ENCODE results near the gene MACC1. TPM values are rescaled to one million over a fixed set of nuclear protein-coding genes. Genes with fewer than 3 reads are reported as not detected.
"Not testable (repeated sequence)": the region's sequence is repeated elsewhere in the genome, so short reads cannot be mapped to it uniquely, and the experiment has no call there.

Gene MACC1
- total RNA-seq, 1 experiment from 2014 or later, result 0.24 TPM

- DNase-seq (ENCODE audit: low read depth), result no peak
Measured at GRCh38 chr7:20208651-20209307, 8.4 kb downstream of the MACC1 start.

GRCh38 chr7:20207811-20208210 lies 9.4 kb downstream of the MACC1 start:
- not testable (repeated sequence) for DNase-seq (ENCODE audit: low read depth)

- DNase-seq (ENCODE audit: low read depth), result no peak
Measured at GRCh38 chr7:20206104-20206896, 10.9 kb downstream of the MACC1 start.

- no peak for DNase-seq (ENCODE audit: low read depth)
Measured at GRCh38 chr7:20203316-20203715, 13.9 kb downstream of the MACC1 start.

- no peak for DNase-seq (ENCODE audit: low read depth)
Measured at GRCh38 chr7:20201380-20201779, 15.8 kb downstream of the MACC1 start.

- no peak for DNase-seq (ENCODE audit: low read depth)
Measured at GRCh38 chr7:20200971-20201370, 16.2 kb downstream of the MACC1 start.

- DNase-seq (ENCODE audit: low read depth), result no peak
Measured at GRCh38 chr7:20200361-20200760, 16.8 kb downstream of the MACC1 start.

- DNase-seq (ENCODE audit: low read depth), result peak; percentile 96
Measured at GRCh38 chr7:20199015-20199737, 18.0 kb downstream of the MACC1 start.

- no peak for DNase-seq (ENCODE audit: low read depth)
Measured at GRCh38 chr7:20198260-20198659, 18.9 kb downstream of the MACC1 start.

- DNase-seq (ENCODE audit: low read depth), result peak; percentile 35
Measured at GRCh38 chr7:20197837-20198236, 19.3 kb downstream of the MACC1 start.

- no peak for DNase-seq (ENCODE audit: low read depth)
Measured at GRCh38 chr7:20197125-20197748, 19.9 kb downstream of the MACC1 start.

GRCh38 chr7:20194343-20194995 lies 22.7 kb downstream of the MACC1 start:
- no peak for DNase-seq (ENCODE audit: low read depth)

- DNase-seq (ENCODE audit: low read depth), result no peak
Measured at GRCh38 chr7:20193873-20194272, 23.3 kb downstream of the MACC1 start.

GRCh38 chr7:20193242-20193777 lies 23.9 kb downstream of the MACC1 start:
- no peak for DNase-seq (ENCODE audit: low read depth)

GRCh38 chr7:20191391-20191869 lies 25.8 kb downstream of the MACC1 start:
- no peak for DNase-seq (ENCODE audit: low read depth)

- no peak for DNase-seq (ENCODE audit: low read depth)
Measured at GRCh38 chr7:20190560-20191390, 26.4 kb downstream of the MACC1 start.

GRCh38 chr7:20189852-20190251 lies 27.3 kb downstream of the MACC1 start:
- no peak for DNase-seq (ENCODE audit: low read depth)

GRCh38 chr7:20188567-20188966 lies 28.6 kb downstream of the MACC1 start:
- no peak for DNase-seq (ENCODE audit: low read depth)

- DNase-seq (ENCODE audit: low read depth), result not testable (repeated sequence)
Measured at GRCh38 chr7:20187850-20188249, 29.3 kb downstream of the MACC1 start.

- DNase-seq (ENCODE audit: low read depth), result no peak
Measured at GRCh38 chr7:20185988-20186387, 31.2 kb downstream of the MACC1 start.

Data from RPMI7951 (cell line).